Measurements from ENCODE around the gene STAP1. TPM values are rescaled to one million over a fixed set of nuclear protein-coding genes. Genes with fewer than 3 reads are reported as not detected.

Gene STAP1
- total and polyA plus RNA-seq, 2 of the 8 experiments (the other 6 are each of a cell fraction or from before 2014, with no cell fraction given) = not detected

DNA sequence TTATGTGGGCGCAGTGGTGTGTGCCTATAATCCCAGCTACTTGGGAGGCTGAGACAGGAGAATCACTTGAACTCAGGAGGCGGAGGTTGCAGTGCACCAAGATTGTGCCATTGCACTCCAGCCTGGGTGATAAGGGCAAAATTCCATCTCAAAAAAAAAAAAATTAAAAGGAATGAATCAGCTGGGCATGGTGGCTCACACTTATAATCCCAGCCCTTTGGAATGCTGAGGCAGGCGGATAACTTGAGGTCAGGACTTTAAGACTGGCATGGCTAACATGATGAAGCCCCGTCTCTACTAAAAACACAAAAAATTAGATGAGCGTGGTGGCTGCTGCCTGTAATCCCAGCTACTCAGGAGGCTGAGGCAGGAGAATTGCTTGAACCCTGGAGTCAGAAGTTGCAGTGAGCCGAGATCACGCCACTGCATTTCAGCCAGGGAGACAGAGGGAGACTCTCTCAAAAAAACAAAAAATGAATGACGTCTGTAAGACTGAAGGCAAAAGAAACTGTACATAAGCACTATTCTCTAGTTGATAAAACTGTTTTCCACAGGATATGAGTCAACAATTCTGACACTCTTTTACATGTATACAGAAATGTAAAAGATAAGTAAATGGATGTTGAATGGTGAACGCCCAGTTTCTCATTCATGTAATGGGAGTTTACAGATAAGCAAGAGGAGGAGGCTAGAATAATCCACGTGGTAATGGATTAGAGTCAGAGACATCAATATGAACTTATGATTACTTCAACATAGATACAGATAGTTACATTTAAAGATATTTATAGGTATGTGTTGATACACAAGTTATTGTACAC, 35.5 kb upstream of the STAP1 start:
- H4K91ac ChIP-seq (replicated peaks; ENCODE audit: insufficient read length, low read length) = no peak overlapping the region
- H3K27me3 ChIP-seq (replicated peaks in 1 of 4; ENCODE audit: control insufficient read depth in 3 of 4, extremely low read depth in 1 of 4, insufficient read depth in 3 of 4, low read length in 3 of 4) = no peaks in the 10 kb centered on the region
- no peak overlapping the region for H3K56ac ChIP-seq (replicated peaks; ENCODE audit: insufficient read length, low read depth, low read length)
- H2AFZ ChIP-seq (ENCODE audit: low read length) = no peak overlapping the region
- no peak overlapping the region for H2AK5ac ChIP-seq (ENCODE audit: low read depth, low read length)
- no peak overlapping the region for H3K14ac ChIP-seq (ENCODE audit: insufficient read length)
- no peak overlapping the region for H3K9ac ChIP-seq (replicated peaks in 1 of 4; ENCODE audit: extremely low read depth in 1 of 4, low read depth in 3 of 4, low read length in 3 of 4)
- 94% methylated on average over 10 of the region's 10 CpGs; no CpG with 5 or more reads in 1 of the 2 experiments for WGBS, 2 experiments (ENCODE audit: extremely low coverage in 1 of 2, insufficient coverage in 1 of 2, insufficient read length in 1 of 2, insufficient replicate concordance in 2 of 2, low coverage in 1 of 2, low lambda C conversion rate in 2 of 2, missing lambda C conversion rate in 1 of 2)
- H3K23ac ChIP-seq (ENCODE audit: insufficient read length) = no peak overlapping the region
- H3K4me3 ChIP-seq (ENCODE audit: extremely low read depth in 1 of 4, insufficient read depth in 2 of 4, low read depth in 3 of 4, low read length in 4 of 4) = no peak overlapping the region
- no peak overlapping the region for H3K4ac ChIP-seq (replicated peaks; ENCODE audit: insufficient read length, low read depth, low read length)
- ChIA-PET POLR2A (ENCODE audit: partially characterized antibody) (no interaction called here), CTCF (ENCODE audit: partially characterized antibody) (no interaction called here)
- H2BK15ac ChIP-seq (ENCODE audit: low read length) = no peak overlapping the region
- H3K18ac ChIP-seq (ENCODE audit: extremely low read depth, low read length) = no peak overlapping the region
- no peak overlapping the region for H2BK12ac ChIP-seq (ENCODE audit: low read depth, low read length)
- peaks cover 0 to 4% (median 0%) of the 10 kb centered on the region in 4 experiments; a peak in 1 of 8 replicates for H3K36me3 ChIP-seq (ENCODE audit: control insufficient read depth in 2 of 4, insufficient read depth in 4 of 4, low read length in 3 of 4)
- H3K79me1 ChIP-seq (ENCODE audit: low read depth, low read length) = no peaks in the 10 kb centered on the region
- no peak for DNase-seq (ENCODE audit: low read depth in 1 of 2, low spot score in 2 of 2)
- H4K5ac ChIP-seq (ENCODE audit: insufficient read length, low read depth, low read length) = no peak overlapping the region
- no peak overlapping the region for H2BK20ac ChIP-seq (ENCODE audit: low read length)
- H2BK5ac ChIP-seq (ENCODE audit: low read depth, low read length) = no peak overlapping the region
- peaks cover 0 to 4% of the 10 kb centered on the region in 2 experiments for H4K20me1 ChIP-seq (replicated peaks in 1 of 2; ENCODE audit: control insufficient read depth in 1 of 2, insufficient read depth in 2 of 2, low read length in 2 of 2)
- H3K27ac ChIP-seq (ENCODE audit: low read depth, low read length) = no peak overlapping the region
- no peak overlapping the region for H4K8ac ChIP-seq (ENCODE audit: extremely low read depth, insufficient read depth, low read length)
- FAIRE-seq = no peak
- no peak overlapping the region for H2BK120ac ChIP-seq (replicated peaks; ENCODE audit: low read depth, low read length)
- H3K79me2 ChIP-seq (ENCODE audit: control insufficient read depth in 1 of 2, insufficient read depth in 2 of 2, low read length in 2 of 2) = peaks cover 0 to 35% of the 10 kb centered on the region in 2 experiments; a peak in 2 of 4 replicates
- no peaks in the 10 kb centered on the region for H3K4me1 ChIP-seq (replicated peaks in 1 of 4; ENCODE audit: control insufficient read depth in 3 of 4, insufficient read depth in 4 of 4, low read length in 3 of 4)
- no peaks in the 10 kb centered on the region for H3K9me3 ChIP-seq (ENCODE audit: insufficient read depth in 2 of 2, low read depth in 1 of 2, low read length in 1 of 2)
- H3K4me2 ChIP-seq (ENCODE audit: insufficient read depth in 1 of 2, low read depth in 2 of 2, low read length in 2 of 2) = no peak overlapping the region
- no peaks in the 10 kb centered on the region for H3K23me2 ChIP-seq (ENCODE audit: low read depth, low read length)

Measured in H1 (cell line).